Posterior cingulate gyrus (tissue), 11 donors: ENCODE measurements around the gene REG4.
A peak's percentile ranks its signal among the peaks of the same experiment; 100 is the strongest.
"Not testable (repeated sequence)": the region's sequence is repeated elsewhere in the genome, so short reads cannot be mapped to it uniquely, and the experiment has no call there.

Experiments used
- DNase-seq, 10 donors: peaks; one replicate each; pipeline versions ENCODE4 v3.0.0 to v3.0.0-alpha.2; 2020 to 2021; ENCODE audit warnings: mixed read lengths in 3 of 10
- intact Hi-C: fragments of 100-400 bp; cut with DNase I; formaldehyde crosslinking; loops from one replicate; pipeline ENCODE4 v1.15.1; 2023

REG4 gene

GRCh38 chr1:119808972-119809550 is 2.2 kb downstream of the REG4 start:
- intact Hi-C loops = loop anchor here (5.0 kb wide), 1 partner anchor 67 kb away; no protein-coding TSS in a partner anchor
- DNase-seq = peak; percentile 37 to 96 (median 74)

GRCh38 chr1:119808491-119808890 is 2.8 kb downstream of the REG4 start:
- DNase-seq = no peak

GRCh38 chr1:119806489-119806888 is 4.8 kb downstream of the REG4 start:
- DNase-seq = no peak
- intact Hi-C loops = loop anchor here (5.0 kb wide), 1 partner anchor 64 kb away; no protein-coding TSS in a partner anchor

More at GRCh38 chr1:119808491-119808890, 2.8 kb downstream of the REG4 start:
- intact Hi-C loops = loop anchor here (5.0 kb wide), 1 partner anchor 66 kb away; no protein-coding TSS in a partner anchor

GRCh38 chr1:119805746-119806145 is 5.5 kb downstream of the REG4 start:
- peak in 1 of 10 donors; percentile 60 for DNase-seq
- intact Hi-C loops = loop anchor here (5.0 kb wide), 1 partner anchor 63 kb away; no protein-coding TSS in a partner anchor

GRCh38 chr1:119805247-119805646 is 6.0 kb downstream of the REG4 start:
- intact Hi-C loops = loop anchor here (5.0 kb wide), 1 partner anchor 63 kb away; no protein-coding TSS in a partner anchor
- DNase-seq = peak in 1 of 10 donors; percentile 67

- intact Hi-C loops = loop anchor here (10.0 kb wide), 1 partner anchor 75 kb away; no protein-coding TSS in a partner anchor
- no peak for DNase-seq
These were observed 11.6 kb downstream of the REG4 start for GRCh38 chr1:119799599-119800177.

- intact Hi-C loops = loop anchor here (10.0 kb wide), 1 partner anchor 76 kb away; no protein-coding TSS in a partner anchor
- DNase-seq = no peak
These were observed 12.3 kb downstream of the REG4 start for GRCh38 chr1:119799003-119799402.

- DNase-seq = no peak
- intact Hi-C loops = loop anchor here (10.0 kb wide), 1 partner anchor 77 kb away; no protein-coding TSS in a partner anchor
These were observed 13.7 kb downstream of the REG4 start for GRCh38 chr1:119797606-119798005.

GRCh38 chr1:119797162-119797561 is 14.1 kb downstream of the REG4 start:
- no peak for DNase-seq
- intact Hi-C loops = loop anchor here (10.0 kb wide), 1 partner anchor 78 kb away; no protein-coding TSS in a partner anchor

GRCh38 chr1:119795261-119796200 is 15.7 kb downstream of the REG4 start:
- peak in 8 of 10 donors; percentile 11 to 87 (median 36) for DNase-seq
- intact Hi-C loops = loop anchor here (10.0 kb wide), 1 partner anchor 79 kb away; no protein-coding TSS in a partner anchor

- intact Hi-C loops = loop anchor here (10.0 kb wide), 1 partner anchor 80 kb away; no protein-coding TSS in a partner anchor
- no peak for DNase-seq
These were observed 16.4 kb downstream of the REG4 start for GRCh38 chr1:119794876-119795240.

- DNase-seq = no peak
- intact Hi-C loops = loop anchor here (10.0 kb wide), 1 partner anchor 80 kb away; no protein-coding TSS in a partner anchor
These were observed 16.9 kb downstream of the REG4 start for GRCh38 chr1:119794230-119794875.

GRCh38 chr1:119791377-119791776 is 19.9 kb downstream of the REG4 start:
- no peak for DNase-seq
- intact Hi-C loops = loop anchor here (10.0 kb wide), 1 partner anchor 83 kb away; no protein-coding TSS in a partner anchor

- DNase-seq = no peak
- intact Hi-C loops = loop anchor here (10.0 kb wide), 1 partner anchor 84 kb away; no protein-coding TSS in a partner anchor
These were observed 20.6 kb downstream of the REG4 start for GRCh38 chr1:119790451-119791198.

GRCh38 chr1:119787776-119788175 is 23.5 kb downstream of the REG4 start:
- intact Hi-C loops = no loop called here
- no peak for DNase-seq

- DNase-seq, intact Hi-C loops: not testable (repeated sequence)
These were observed 24.7 kb downstream of the REG4 start for GRCh38 chr1:119786473-119787050.

- intact Hi-C loops, DNase-seq: not testable (repeated sequence)
These were observed 25.2 kb downstream of the REG4 start for GRCh38 chr1:119786046-119786445.

GRCh38 chr1:119784191-119784781 is 27.0 kb downstream of the REG4 start:
- DNase-seq = no peak
- intact Hi-C loops = no loop called here
